Adrenal gland (tissue), 12 donors: ENCODE measurements around the gene RNF6. TPM values are rescaled to one million over a fixed set of nuclear protein-coding genes. Genes with fewer than 3 reads are reported as not detected.
A peak's percentile ranks its signal among the peaks of the same experiment; 100 is the strongest.

Source experiments
- DNase-seq, 7 donors: peaks; one replicate each; pipeline ENCODE4 v3.0.0-alpha.2; 2019 to 2020
- H3K27ac ChIP-seq, 5 donors: fragments of 200-600 bp; sonication (generic) in 4 of 5; 1 replicate in 3 of 5; 2 replicates in 2 of 5; pipeline versions ENCODE4 v1.5.1 to v1.8.0; 2016 to 2020; ENCODE audit warnings: mild to moderate bottlenecking in 1 of 5
- H3K27me3 ChIP-seq: fragments of 200-600 bp; 2 replicates; pipeline ENCODE4 v1.8.0; 2021
- H3K36me3 ChIP-seq, 2 donors: fragments of 200-600 bp; replicated peaks in 1 of 2; 1 replicate in 1 of 2; 2 replicates in 1 of 2; pipeline versions ENCODE4 v1.5.1 to v1.8.0; 2018 to 2022
- H3K4me1 ChIP-seq, 2 donors: fragments of 200-600 bp; replicated peaks in 1 of 2; 1 replicate in 1 of 2; 2 replicates in 1 of 2; pipeline versions ENCODE4 v1.5.1 to v1.8.0; 2018 to 2021
- H3K4me3 ChIP-seq, 4 donors: fragments of 200-600 bp; sonication (generic) in 3 of 4; one replicate each; pipeline ENCODE4 v1.5.1; 2016 to 2018
- H3K9me3 ChIP-seq, 3 donors: fragments of 200-600 bp; sonication (generic) in 1 of 3; replicated peaks in 1 of 3; 1 replicate in 2 of 3; 2 replicates in 1 of 3; pipeline versions ENCODE4 v1.5.1 to v1.8.0; 2016 to 2021
- CTCF ChIP-seq, 6 experiments: fragments of 450-650 bp in 4 of 6; fragments of 200-600 bp in 2 of 6; sonication (generic) in 1 of 6; IDR thresholded peaks; 1 replicate in 5 of 6; 2 replicates in 1 of 6; pipeline versions ENCODE4 v1.5.1 to v1.8.0; 2016 to 2021; ENCODE audit warnings: antibody characterized with exemption in 6 of 6, mild to moderate bottlenecking in 2 of 6, moderate library complexity in 1 of 6
- POLR2A ChIP-seq, 2 donors: fragments of 450-650 bp; IDR thresholded peaks; one replicate each; pipeline ENCODE4 v1.6.1; 2017; ENCODE audit warnings: antibody characterized with exemption in 2 of 2, mild to moderate bottlenecking in 2 of 2, moderate library complexity in 1 of 2
- WGBS, 4 donors: extraction: QIAGEN DNeasy Blood & Tissue Kit in 2 of 4; methylation state at CpG; one replicate each; pipeline versions ENCODE4 v1.1.5 to v1.1.7; 2013 to 2017; 5-methylcytosine and 5-hydroxymethylcytosine counted together
- intact Hi-C, 2 donors: fragments of 100-400 bp; cut with DNase I; formaldehyde crosslinking; loops; one replicate each; pipeline versions ENCODE4 v1.14.1 to v1.15.0; 2022 to 2023
- polyA plus RNA-seq, 3 donors: library from polyadenylated mRNA; stranded (reverse); fragments of 200-250 nt in 2 of 3; fragments of 350-450 nt in 1 of 3; fragmentation: Illumina TruSeq in 1 of 3; extraction: RNeasy Lipid Tissue Mini Kit (QIAGEN cat#74804) in 1 of 3; gene quantifications; one replicate each; pipeline ENCODE4 v1.2.3, GENCODE V29; 2013 to 2014
- total RNA-seq, 9 donors: library from RNA; depleted of rRNA in 4 of 9; stranded (reverse); fragments of >200 nt in 4 of 9; fragments of 120-200 nt in 1 of 9; fragmentation: NEBNext Ultra II Directional in 1 of 9; extraction: Animal tissue kit (Norgen Biotek cat#: 25700) in 1 of 9; gene quantifications; one replicate each; pipeline versions ENCODE4 v1.1.0 to v1.2.4, GENCODE V29; 2013 to 2023
- donor health status: healthy with polysubstance abuse.
- donor health status: Bipolar disorder and iron deficiency.
- donor health status: DM: yes; HTN: yes; CAD: no.
- donor health status: DM: no; HTN: no; CAD: no.
- donor health status: DM: no; HTN: no; CAD: no.
- donor health status: DM: yes; HTN: yes; CAD: no.

The RNF6 gene
- total and polyA plus RNA-seq, 12 donors: 14.4 to 70.5 (median 31.4) TPM

- Histone ChIP-seq H3K4me3 (peak overlapping the region in 1 of 4 donors; percentile 16), H3K9me3 (no peaks in the 10 kb centered on the region), H3K27me3 (no peaks in the 10 kb centered on the region), H3K36me3 (no peaks in the 10 kb centered on the region), H3K4me1 (no peaks in the 10 kb centered on the region), H3K27ac (peak overlapping the region in 4 of 5 donors; percentile 47 to 81 (median 60))
- 36 to 41% (median 39%) methylated on average over 6 of the region's 6 CpGs for WGBS, 4 donors
- TF ChIP-seq CTCF (IDR thresholded peaks at IDR 0.05): no peak
- peak in 1 of 2 donors; percentile 16 for TF ChIP-seq POLR2A (IDR thresholded peaks at IDR 0.05)
- intact Hi-C loops: no loop called here
- peak in 5 of 7 donors; percentile 19 to 46 (median 31) for DNase-seq
Observed at GRCh38 chr13:26168237-26168814, 53.8 kb downstream of the RNF6 start.

GRCh38 chr13:26163812-26164211, 58.3 kb downstream of the RNF6 start:
- intact Hi-C loops: no loop called here
- no peaks in the 10 kb centered on the region for H3K27me3 ChIP-seq
- H3K36me3 ChIP-seq: no peaks in the 10 kb centered on the region
- no peak overlapping the region for H3K4me3 ChIP-seq
- TF ChIP-seq POLR2A (IDR thresholded peaks at IDR 0.05): no peak
- TF ChIP-seq CTCF (IDR thresholded peaks at IDR 0.05): no peak
- no peak overlapping the region for H3K27ac ChIP-seq
- DNase-seq: no peak
- no peaks in the 10 kb centered on the region for H3K4me1 ChIP-seq
- 80 to 87% (median 85%) methylated on average over 3 of the region's 3 CpGs for WGBS, 4 donors
- no peaks in the 10 kb centered on the region for H3K9me3 ChIP-seq

Other genes with a start within 250 kb of the RNF6 start
- gene SHISA2, start 170.3 kb downstream of the RNF6 start, total RNA-seq: 1 to 10 TPM in 1 of 9 donors, under 1 TPM in 4, not detected in 4; 0.07 to 2.6 (median 0.47) TPM
- under 1 TPM in 2 of 3 donors, not detected in 1; 0.07 to 0.13 TPM for gene SHISA2, start 170.3 kb downstream of the RNF6 start, polyA plus RNA-seq
- gene CDK8, start 31.8 kb upstream of the RNF6 start, total RNA-seq: 10 to 100 TPM in 6 of 9 donors, 1 to 10 TPM in 3; 7.7 to 65.4 (median 11.1) TPM
- 10 to 100 TPM; 10.2 to 28.5 (median 12.0) TPM for gene CDK8, start 31.8 kb upstream of the RNF6 start, polyA plus RNA-seq